Suprapubic skin (tissue), 4 donors: ENCODE data around the gene CPT1A.

Experiments used
- EP300 ChIP-seq: sonication (generic); formaldehyde crosslinking; IDR thresholded peaks from one replicate; pipeline ENCODE4 v1.6.1; 2017; ENCODE audit warnings: antibody characterized with exemption
- POLR2A ChIP-seq, 2 donors: fragments of 450-650 bp; IDR thresholded peaks; one replicate each; pipeline ENCODE4 v1.6.1; 2017; ENCODE audit warnings: antibody characterized with exemption in 2 of 2, mild to moderate bottlenecking in 2 of 2, moderate library complexity in 2 of 2
- POLR2AphosphoS5 ChIP-seq, 3 donors: sonication (generic); formaldehyde crosslinking; IDR thresholded peaks; one replicate each; pipeline ENCODE4 v1.6.1; 2017; ENCODE audit warnings: antibody characterized with exemption in 3 of 3
- TF ChIP-seq, protein P1 (sequence below), 2 donors: fragments of 200-600 bp in 1 of 2; fragments of 450-650 bp in 1 of 2; sonication (generic) in 1 of 2; IDR thresholded peaks; one replicate each; pipeline ENCODE4 v1.5.1; 2016 to 2019; ENCODE audit warnings: antibody characterized with exemption in 2 of 2, mild to moderate bottlenecking in 1 of 2, moderate library complexity in 1 of 2

DNA sequence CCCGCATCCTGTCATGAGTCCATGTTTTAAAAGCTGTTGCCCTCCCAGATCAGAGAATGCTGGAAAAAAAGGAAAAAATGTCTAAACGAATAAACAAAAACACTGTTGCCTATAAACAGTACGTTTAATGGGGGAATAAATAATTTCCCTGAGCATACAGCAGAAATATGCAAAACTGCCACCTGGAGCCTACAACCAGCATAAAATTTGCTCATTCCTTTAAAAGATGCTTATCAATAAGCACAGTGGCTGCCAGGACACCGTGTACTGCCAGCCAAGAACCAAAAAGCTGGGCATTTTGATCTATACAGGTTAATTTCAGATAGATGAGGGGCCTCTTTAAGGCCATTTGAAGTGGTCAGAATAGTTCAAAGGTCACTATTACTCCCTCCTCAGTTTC lies 5.7 kb upstream of the CPT1A start:
- TF ChIP-seq, protein P1, sequence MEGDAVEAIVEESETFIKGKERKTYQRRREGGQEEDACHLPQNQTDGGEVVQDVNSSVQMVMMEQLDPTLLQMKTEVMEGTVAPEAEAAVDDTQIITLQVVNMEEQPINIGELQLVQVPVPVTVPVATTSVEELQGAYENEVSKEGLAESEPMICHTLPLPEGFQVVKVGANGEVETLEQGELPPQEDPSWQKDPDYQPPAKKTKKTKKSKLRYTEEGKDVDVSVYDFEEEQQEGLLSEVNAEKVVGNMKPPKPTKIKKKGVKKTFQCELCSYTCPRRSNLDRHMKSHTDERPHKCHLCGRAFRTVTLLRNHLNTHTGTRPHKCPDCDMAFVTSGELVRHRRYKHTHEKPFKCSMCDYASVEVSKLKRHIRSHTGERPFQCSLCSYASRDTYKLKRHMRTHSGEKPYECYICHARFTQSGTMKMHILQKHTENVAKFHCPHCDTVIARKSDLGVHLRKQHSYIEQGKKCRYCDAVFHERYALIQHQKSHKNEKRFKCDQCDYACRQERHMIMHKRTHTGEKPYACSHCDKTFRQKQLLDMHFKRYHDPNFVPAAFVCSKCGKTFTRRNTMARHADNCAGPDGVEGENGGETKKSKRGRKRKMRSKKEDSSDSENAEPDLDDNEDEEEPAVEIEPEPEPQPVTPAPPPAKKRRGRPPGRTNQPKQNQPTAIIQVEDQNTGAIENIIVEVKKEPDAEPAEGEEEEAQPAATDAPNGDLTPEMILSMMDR (IDR thresholded peaks at IDR 0.05): no peak
- TF ChIP-seq POLR2A (IDR thresholded peaks at IDR 0.05): no peak
- TF ChIP-seq EP300: no peak
- TF ChIP-seq POLR2AphosphoS5 (IDR thresholded peaks at IDR 0.05): no peak
